Measurements from ENCODE around the gene SLC7A6. TPM values are rescaled to one million over a fixed set of nuclear protein-coding genes. Genes with fewer than 3 reads are reported as not detected.

The SLC7A6 gene
- total RNA-seq, 6 experiments from 2014 or later, result 46.1 to 56.6 (median 50.8) TPM

DNA sequence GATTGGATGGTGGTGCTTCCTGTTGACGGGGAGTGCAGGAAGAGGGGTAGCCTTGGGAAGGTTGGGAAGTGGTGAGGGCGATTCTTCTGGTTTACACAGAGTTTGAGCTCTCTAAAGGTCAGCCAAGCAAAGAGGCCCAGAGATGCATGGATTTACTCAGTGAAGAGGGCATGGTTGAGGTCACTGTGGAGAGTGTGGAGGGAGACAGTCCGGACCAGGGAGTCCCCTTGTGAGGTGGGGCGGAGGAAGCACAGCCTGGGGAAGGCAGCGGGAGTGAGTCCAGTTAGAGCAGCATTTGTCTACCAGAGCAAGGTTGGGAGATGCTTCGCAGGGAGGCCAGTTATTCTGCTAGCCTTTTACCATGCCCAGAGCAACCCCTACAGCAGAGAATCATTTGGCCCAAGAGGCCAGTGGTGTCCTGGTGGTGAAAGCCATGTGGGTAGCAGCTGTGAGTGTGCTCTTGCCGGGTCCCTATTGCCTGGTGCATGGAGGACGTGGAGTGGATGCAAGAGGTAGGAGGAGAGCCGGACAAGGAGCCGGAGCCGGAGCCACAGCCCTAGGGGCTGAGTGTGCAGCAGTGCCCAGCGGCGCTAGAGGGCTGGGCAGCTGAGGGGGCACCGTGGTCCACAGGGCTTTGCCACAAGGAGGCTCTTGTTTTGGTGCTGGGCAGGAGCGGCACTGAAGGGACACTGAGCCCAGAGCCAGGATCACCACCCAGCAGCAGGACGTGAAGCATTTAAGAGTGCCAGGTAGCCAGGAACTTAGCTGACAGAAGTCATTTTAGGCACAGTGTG lies 74.2 kb downstream of the SLC7A6 start:
- H3K36me3 Mint-ChIP-seq (ENCODE audit: low read depth), result peaks cover 30% of the 10 kb centered on the region
- DNase-seq, result no peak
- no peaks in the 10 kb centered on the region for H3K9me3 Mint-ChIP-seq
- H3K27me3 Mint-ChIP-seq (ENCODE audit: insufficient read depth), result no peaks in the 10 kb centered on the region
- H3K4me1 Mint-ChIP-seq (ENCODE audit: low read depth), result peaks cover 17% of the 10 kb centered on the region
- H3K27ac Mint-ChIP-seq, result no peak overlapping the region
- no peak overlapping the region for H3K4me3 Mint-ChIP-seq
- TF ChIP-seq, protein P1, sequence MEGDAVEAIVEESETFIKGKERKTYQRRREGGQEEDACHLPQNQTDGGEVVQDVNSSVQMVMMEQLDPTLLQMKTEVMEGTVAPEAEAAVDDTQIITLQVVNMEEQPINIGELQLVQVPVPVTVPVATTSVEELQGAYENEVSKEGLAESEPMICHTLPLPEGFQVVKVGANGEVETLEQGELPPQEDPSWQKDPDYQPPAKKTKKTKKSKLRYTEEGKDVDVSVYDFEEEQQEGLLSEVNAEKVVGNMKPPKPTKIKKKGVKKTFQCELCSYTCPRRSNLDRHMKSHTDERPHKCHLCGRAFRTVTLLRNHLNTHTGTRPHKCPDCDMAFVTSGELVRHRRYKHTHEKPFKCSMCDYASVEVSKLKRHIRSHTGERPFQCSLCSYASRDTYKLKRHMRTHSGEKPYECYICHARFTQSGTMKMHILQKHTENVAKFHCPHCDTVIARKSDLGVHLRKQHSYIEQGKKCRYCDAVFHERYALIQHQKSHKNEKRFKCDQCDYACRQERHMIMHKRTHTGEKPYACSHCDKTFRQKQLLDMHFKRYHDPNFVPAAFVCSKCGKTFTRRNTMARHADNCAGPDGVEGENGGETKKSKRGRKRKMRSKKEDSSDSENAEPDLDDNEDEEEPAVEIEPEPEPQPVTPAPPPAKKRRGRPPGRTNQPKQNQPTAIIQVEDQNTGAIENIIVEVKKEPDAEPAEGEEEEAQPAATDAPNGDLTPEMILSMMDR (IDR thresholded peaks at IDR 0.05), result no peak

DNA sequence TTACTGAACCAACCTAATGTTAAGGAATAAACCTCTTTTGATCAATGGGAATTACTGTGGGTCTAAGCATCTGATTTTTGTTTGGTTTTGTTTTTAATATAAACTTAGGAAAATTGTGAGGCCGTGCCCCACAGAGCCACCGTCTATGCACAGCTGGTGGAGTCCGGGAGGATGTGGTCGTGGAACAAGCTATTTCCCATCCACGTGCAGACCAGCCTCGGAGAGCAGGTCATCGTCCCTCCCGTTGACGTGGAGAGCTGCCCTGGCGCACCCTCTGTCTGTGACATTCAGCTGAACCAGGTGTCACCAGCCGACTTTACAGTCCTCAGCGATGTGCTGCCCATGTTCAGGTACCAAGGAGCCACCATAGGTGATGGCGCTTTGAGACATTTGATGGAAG lies 74.9 kb downstream of the SLC7A6 start:
- Mint-ChIP-seq H3K27me3 (ENCODE audit: insufficient read depth) (no peaks in the 10 kb centered on the region), H3K27ac (no peak overlapping the region), H3K4me3 (no peak overlapping the region), H3K9me3 (no peaks in the 10 kb centered on the region), H3K36me3 (ENCODE audit: low read depth) (peaks cover 27% of the 10 kb centered on the region), H3K4me1 (ENCODE audit: low read depth) (peaks cover 12% of the 10 kb centered on the region)
- TF ChIP-seq, protein P1 (IDR thresholded peaks at IDR 0.05), result no peak
- no peak for DNase-seq

DNA sequence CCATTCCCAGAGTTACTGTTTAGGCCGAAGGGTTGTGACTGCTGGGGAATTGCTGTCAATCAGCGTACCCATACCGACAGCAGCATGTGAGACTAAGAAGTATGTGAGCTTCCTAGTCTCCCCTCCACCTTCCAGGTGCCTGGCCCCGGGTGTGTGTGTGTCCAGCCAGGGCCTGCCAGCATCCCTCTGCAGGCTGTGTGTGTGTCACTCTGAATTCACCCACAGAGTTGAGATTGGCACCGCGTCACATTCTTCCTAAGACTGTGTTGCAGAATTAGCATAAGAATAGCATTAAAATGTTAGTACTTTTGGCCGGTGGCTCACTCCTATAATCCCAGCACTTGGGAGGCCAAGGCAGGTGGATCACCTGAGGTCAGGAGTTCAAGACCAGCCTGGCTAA lies 78.3 kb downstream of the SLC7A6 start:
- H3K4me1 Mint-ChIP-seq (ENCODE audit: low read depth), result no peaks in the 10 kb centered on the region
- H3K36me3 Mint-ChIP-seq (ENCODE audit: low read depth), result peaks cover 29% of the 10 kb centered on the region
- TF ChIP-seq, protein P1 (IDR thresholded peaks at IDR 0.05), result no peak
- no peak overlapping the region for H3K27ac Mint-ChIP-seq
- H3K4me3 Mint-ChIP-seq, result no peak overlapping the region
- H3K27me3 Mint-ChIP-seq (ENCODE audit: insufficient read depth), result no peaks in the 10 kb centered on the region
- no peak for DNase-seq
- no peaks in the 10 kb centered on the region for H3K9me3 Mint-ChIP-seq

DNA sequence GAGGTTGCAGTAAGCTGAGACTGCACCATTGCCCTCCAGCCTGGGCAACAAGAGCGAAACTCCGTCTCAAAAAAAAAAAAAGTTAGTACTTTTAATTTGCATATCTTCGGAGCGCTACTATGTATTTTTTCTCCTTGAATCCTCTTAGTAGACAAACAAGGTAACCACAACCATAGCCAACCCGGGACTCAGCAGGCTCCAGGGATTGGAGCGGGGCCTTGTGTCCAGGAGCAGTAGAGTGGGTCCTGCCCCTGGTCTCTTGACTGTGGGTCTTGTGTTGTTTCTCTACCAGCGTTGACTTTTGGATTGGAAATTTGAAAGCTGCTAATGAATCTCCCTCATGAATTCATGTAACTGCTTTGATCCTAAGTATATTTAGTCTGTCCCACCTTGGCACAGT lies 78.8 kb downstream of the SLC7A6 start:
- Mint-ChIP-seq H3K4me1 (ENCODE audit: low read depth) (no peaks in the 10 kb centered on the region), H3K36me3 (ENCODE audit: low read depth) (peaks cover 34% of the 10 kb centered on the region), H3K4me3 (no peak overlapping the region), H3K9me3 (no peaks in the 10 kb centered on the region), H3K27me3 (ENCODE audit: insufficient read depth) (no peaks in the 10 kb centered on the region), H3K27ac (no peak overlapping the region)
- TF ChIP-seq, protein P1 (IDR thresholded peaks at IDR 0.05), result no peak
- no peak for DNase-seq

DNA sequence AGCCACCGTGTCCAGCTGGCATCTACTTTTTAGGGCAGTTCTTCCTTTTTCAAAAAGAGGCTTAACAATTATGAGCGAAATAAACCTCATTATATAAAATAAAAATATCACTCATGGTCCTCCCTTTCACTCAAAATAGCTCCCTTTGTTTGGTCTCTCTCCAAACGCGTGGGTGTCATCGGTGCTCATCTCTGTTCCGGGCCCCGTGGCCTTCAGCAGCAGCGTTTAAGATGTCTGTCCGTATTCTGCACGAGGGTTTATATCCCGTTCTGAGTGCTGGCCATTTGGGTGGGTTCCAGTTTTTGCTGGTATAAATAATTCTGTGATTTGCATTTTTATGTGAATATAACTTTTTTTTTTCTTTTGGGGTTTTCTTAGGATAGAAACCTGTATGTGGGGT lies 79.9 kb downstream of the SLC7A6 start:
- TF ChIP-seq, protein P1 (IDR thresholded peaks at IDR 0.05), result no peak
- Mint-ChIP-seq H3K36me3 (ENCODE audit: low read depth) (peaks cover 41% of the 10 kb centered on the region), H3K27me3 (ENCODE audit: insufficient read depth) (no peaks in the 10 kb centered on the region), H3K27ac (no peak overlapping the region), H3K9me3 (no peaks in the 10 kb centered on the region), H3K4me3 (no peak overlapping the region), H3K4me1 (ENCODE audit: low read depth) (no peaks in the 10 kb centered on the region)
- DNase-seq, result no peak

Measured in HFFc6 (cell line).